Nephron (organoid): ENCODE data around the gene CFAP54.

Source experiments
- H3K27ac Mint-ChIP-seq, 3 experiments: 2 replicates each; pipeline ENCODE4 v1.8.0; 2020; ENCODE audit warnings: mixed read lengths in 3 of 3, mild to moderate bottlenecking in 2 of 3, moderate library complexity in 1 of 3
- H3K27me3 Mint-ChIP-seq: 2 replicates; pipeline ENCODE4 v1.8.0; 2021; ENCODE audit warnings: low read depth, mild to moderate bottlenecking, moderate library complexity, mixed read lengths
- H3K36me3 Mint-ChIP-seq: 2 replicates; pipeline ENCODE4 v1.8.0; 2020; ENCODE audit warnings: low read depth, mixed read lengths
- H3K4me1 Mint-ChIP-seq: 2 replicates; pipeline ENCODE4 v1.8.0; 2020; ENCODE audit warnings: mixed read lengths
- H3K4me3 Mint-ChIP-seq, 3 experiments: 2 replicates each; pipeline ENCODE4 v1.8.0; 2020; ENCODE audit warnings: mild to moderate bottlenecking in 3 of 3, mixed read lengths in 3 of 3, moderate library complexity in 2 of 3
- H3K9me3 Mint-ChIP-seq: 2 replicates; pipeline ENCODE4 v1.8.0; 2020; ENCODE audit warnings: mixed read lengths
- CTCF ChIP-seq, 3 experiments: fragments of 200-600 bp; sonication (generic); IDR thresholded peaks; one replicate each; pipeline ENCODE4 v1.5.0; 2021; ENCODE audit warnings: antibody characterized with exemption in 3 of 3; ENCODE audit not compliant: unreplicated experiment in 3 of 3

CFAP54 gene

GRCh38 chr12:96445691-96446583, 43.4 kb upstream of the CFAP54 start:
- Mint-ChIP-seq H3K36me3 (no peaks in the 10 kb centered on the region), H3K4me1 (no peaks in the 10 kb centered on the region), H3K27me3 (no peaks in the 10 kb centered on the region), H3K27ac (peak overlapping the region in 1 of 3 experiments; percentile 42), H3K4me3 (no peak overlapping the region), H3K9me3 (no peaks in the 10 kb centered on the region)
- TF ChIP-seq CTCF (IDR thresholded peaks at IDR 0.05; ENCODE audit: unreplicated experiment in 3 of 3), result no peak

- no peaks in the 10 kb centered on the region for H3K4me1 Mint-ChIP-seq
- H3K9me3 Mint-ChIP-seq, result peaks cover 5% of the 10 kb centered on the region
- H3K27ac Mint-ChIP-seq, result no peak overlapping the region
- no peak for TF ChIP-seq CTCF (IDR thresholded peaks at IDR 0.05; ENCODE audit: unreplicated experiment in 3 of 3)
- no peaks in the 10 kb centered on the region for H3K27me3 Mint-ChIP-seq
- H3K4me3 Mint-ChIP-seq, result no peak overlapping the region
- H3K36me3 Mint-ChIP-seq, result no peaks in the 10 kb centered on the region
These were observed 42.1 kb upstream of the CFAP54 start for GRCh38 chr12:96447256-96447655.

GRCh38 chr12:96448300-96448699, 41.1 kb upstream of the CFAP54 start:
- no peak for TF ChIP-seq CTCF (IDR thresholded peaks at IDR 0.05; ENCODE audit: unreplicated experiment in 3 of 3)
- Mint-ChIP-seq H3K27me3 (no peaks in the 10 kb centered on the region), H3K4me3 (no peak overlapping the region), H3K4me1 (no peaks in the 10 kb centered on the region), H3K27ac (no peak overlapping the region), H3K9me3 (peaks cover 7% of the 10 kb centered on the region), H3K36me3 (no peaks in the 10 kb centered on the region)

- H3K4me3 Mint-ChIP-seq, result no peak overlapping the region
- no peak overlapping the region for H3K27ac Mint-ChIP-seq
- no peaks in the 10 kb centered on the region for H3K27me3 Mint-ChIP-seq
These were observed 37.0 kb upstream of the CFAP54 start for GRCh38 chr12:96452261-96452922.

GRCh38 chr12:96454396-96454795, 35.0 kb upstream of the CFAP54 start:
- Mint-ChIP-seq H3K27ac (no peak overlapping the region), H3K36me3 (no peaks in the 10 kb centered on the region), H3K27me3 (no peaks in the 10 kb centered on the region), H3K4me1 (no peaks in the 10 kb centered on the region), H3K9me3 (peaks cover 7% of the 10 kb centered on the region), H3K4me3 (no peak overlapping the region)
- TF ChIP-seq CTCF (IDR thresholded peaks at IDR 0.05; ENCODE audit: unreplicated experiment in 3 of 3), result no peak

More at GRCh38 chr12:96452261-96452922, 37.0 kb upstream of the CFAP54 start:
- no peaks in the 10 kb centered on the region for H3K4me1 Mint-ChIP-seq
- no peaks in the 10 kb centered on the region for H3K36me3 Mint-ChIP-seq
- peaks cover 7% of the 10 kb centered on the region for H3K9me3 Mint-ChIP-seq
- no peak for TF ChIP-seq CTCF (IDR thresholded peaks at IDR 0.05; ENCODE audit: unreplicated experiment in 3 of 3)
